ENCODE results near the gene MS4A6E.

Gene MS4A6E

GRCh38 chr11:60310407-60310998, 16.6 kb upstream of the MS4A6E start:
- H3K4me3 Mint-ChIP-seq, result no peak overlapping the region
- no peaks in the 10 kb centered on the region for H3K9me3 Mint-ChIP-seq
- no peaks in the 10 kb centered on the region for H3K36me3 Mint-ChIP-seq (ENCODE audit: low read depth)
- TF ChIP-seq CTCF (IDR thresholded peaks at IDR 0.05; ENCODE audit: unreplicated experiment in 3 of 3), result no peak
- H3K4me1 Mint-ChIP-seq, result no peaks in the 10 kb centered on the region
- H3K27me3 Mint-ChIP-seq (ENCODE audit: low read depth), result no peaks in the 10 kb centered on the region
- no peak overlapping the region for H3K27ac Mint-ChIP-seq

GRCh38 chr11:60314635-60315321, 12.3 kb upstream of the MS4A6E start:
- Mint-ChIP-seq H3K9me3 (peaks cover 3% of the 10 kb centered on the region), H3K4me3 (no peak overlapping the region), H3K27me3 (ENCODE audit: low read depth) (no peaks in the 10 kb centered on the region), H3K36me3 (ENCODE audit: low read depth) (no peaks in the 10 kb centered on the region), H3K27ac (no peak overlapping the region), H3K4me1 (no peaks in the 10 kb centered on the region)
- TF ChIP-seq CTCF (IDR thresholded peaks at IDR 0.05; ENCODE audit: unreplicated experiment in 3 of 3), result no peak

- Mint-ChIP-seq H3K9me3 (peaks cover 7% of the 10 kb centered on the region), H3K4me3 (no peak overlapping the region), H3K36me3 (ENCODE audit: low read depth) (no peaks in the 10 kb centered on the region), H3K4me1 (no peaks in the 10 kb centered on the region), H3K27ac (no peak overlapping the region), H3K27me3 (ENCODE audit: low read depth) (no peaks in the 10 kb centered on the region)
- no peak for TF ChIP-seq CTCF (IDR thresholded peaks at IDR 0.05; ENCODE audit: unreplicated experiment in 3 of 3)
These were observed 11.2 kb upstream of the MS4A6E start for GRCh38 chr11:60315871-60316270.

- Mint-ChIP-seq H3K4me3 (no peak overlapping the region), H3K27ac (no peak overlapping the region), H3K36me3 (ENCODE audit: low read depth) (no peaks in the 10 kb centered on the region), H3K9me3 (peaks cover 8% of the 10 kb centered on the region), H3K27me3 (ENCODE audit: low read depth) (no peaks in the 10 kb centered on the region), H3K4me1 (no peaks in the 10 kb centered on the region)
- TF ChIP-seq CTCF (IDR thresholded peaks at IDR 0.05; ENCODE audit: unreplicated experiment in 3 of 3), result no peak
These were observed 10.7 kb upstream of the MS4A6E start for GRCh38 chr11:60316317-60316716.

- no peaks in the 10 kb centered on the region for H3K27me3 Mint-ChIP-seq (ENCODE audit: low read depth)
- H3K9me3 Mint-ChIP-seq, result peaks cover 12% of the 10 kb centered on the region
- no peak for TF ChIP-seq CTCF (IDR thresholded peaks at IDR 0.05; ENCODE audit: unreplicated experiment in 3 of 3)
- H3K4me3 Mint-ChIP-seq, result no peak overlapping the region
- no peaks in the 10 kb centered on the region for H3K36me3 Mint-ChIP-seq (ENCODE audit: low read depth)
- H3K27ac Mint-ChIP-seq, result no peak overlapping the region
- no peaks in the 10 kb centered on the region for H3K4me1 Mint-ChIP-seq
These were observed 8.3 kb upstream of the MS4A6E start for GRCh38 chr11:60318726-60319125.

- no peak overlapping the region for H3K4me3 Mint-ChIP-seq
- no peaks in the 10 kb centered on the region for H3K4me1 Mint-ChIP-seq
- peaks cover 12% of the 10 kb centered on the region for H3K9me3 Mint-ChIP-seq
- TF ChIP-seq CTCF (IDR thresholded peaks at IDR 0.05; ENCODE audit: unreplicated experiment in 3 of 3), result no peak
- H3K36me3 Mint-ChIP-seq (ENCODE audit: low read depth), result no peaks in the 10 kb centered on the region
- H3K27me3 Mint-ChIP-seq (ENCODE audit: low read depth), result no peaks in the 10 kb centered on the region
- no peak overlapping the region for H3K27ac Mint-ChIP-seq
These were observed 6.0 kb upstream of the MS4A6E start for GRCh38 chr11:60321051-60321450.
